Mammary epithelial cell (primary cell): ENCODE data around the gene AUH.

Source experiments
- CTCF ChIP-seq, 2 donors: IDR thresholded peaks in 1 of 2; conservative IDR thresholded peaks in 1 of 2; 2 replicates each; pipeline ENCODE4 v1.5.1; 2011 to 2012; ENCODE audit warnings: inconsistent platforms in 2 of 2, low read length in 2 of 2, mild to moderate bottlenecking in 2 of 2, control low read depth in 1 of 2, low read depth in 1 of 2; ENCODE audit not compliant: insufficient read depth in 1 of 2; ENCODE audit errors: extremely low read depth in 1 of 2
- EZH2 ChIP-seq: IDR thresholded peaks from 2 replicates; pipeline ENCODE4 v1.6.1; 2012; ENCODE audit warnings: low read length, inconsistent platforms, borderline replicate concordance

GRCh38 chr9:91166796-91167366 is 194.8 kb downstream of the AUH start:
- TF ChIP-seq CTCF (conservative IDR thresholded peaks at IDR 0.05 in 1 of 2, IDR thresholded peaks at IDR 0.05 in 1 of 2; ENCODE audit: extremely low read depth in 1 of 2, insufficient read depth in 1 of 2, low read depth in 1 of 2, low read length in 2 of 2): no peak
- TF ChIP-seq EZH2: no peak
